Stimulated activated CD8-positive, alpha-beta memory T cell treated with anti-CD3 and anti-CD28 coated beads, Interleukin-4, amount 100 ng/mL, for 24 hours (primary cell): ENCODE measurements around the gene ANKRD6.
"Not testable (repeated sequence)": the region's sequence is repeated elsewhere in the genome, so short reads cannot be mapped to it uniquely, and the experiment has no call there.

Experiments used
- DNase-seq: peaks from one replicate; pipeline ENCODE4 v3.0.0-alpha.2; 2020; ENCODE audit warnings: low read depth

The ANKRD6 gene

GRCh38 chr6:89602166-89602565, 169.2 kb downstream of the ANKRD6 start:
- DNase-seq = no peak

GRCh38 chr6:89604653-89605052, 171.7 kb downstream of the ANKRD6 start:
- DNase-seq = no peak

GRCh38 chr6:89605861-89606260, 172.9 kb downstream of the ANKRD6 start:
- DNase-seq = no peak

- DNase-seq = peak; percentile 67
These were observed 177.2 kb downstream of the ANKRD6 start for GRCh38 chr6:89610149-89610642.

- no peak for DNase-seq
These were observed 178.7 kb downstream of the ANKRD6 start for GRCh38 chr6:89611666-89612065.

GRCh38 chr6:89612121-89612520, 179.2 kb downstream of the ANKRD6 start:
- no peak for DNase-seq

GRCh38 chr6:89613790-89614189, 180.8 kb downstream of the ANKRD6 start:
- DNase-seq = no peak

- no peak for DNase-seq
These were observed 182.9 kb downstream of the ANKRD6 start for GRCh38 chr6:89615882-89616281.

- DNase-seq = no peak
These were observed 183.6 kb downstream of the ANKRD6 start for GRCh38 chr6:89616531-89616930.

- DNase-seq = no peak
These were observed 185.1 kb downstream of the ANKRD6 start for GRCh38 chr6:89618026-89618425.

GRCh38 chr6:89619567-89619966, 186.6 kb downstream of the ANKRD6 start:
- no peak for DNase-seq

- DNase-seq = no peak
These were observed 190.8 kb downstream of the ANKRD6 start for GRCh38 chr6:89623749-89624148.

- no peak for DNase-seq
These were observed 197.5 kb downstream of the ANKRD6 start for GRCh38 chr6:89630488-89630887.

- not testable (repeated sequence) for DNase-seq
These were observed 203.5 kb downstream of the ANKRD6 start for GRCh38 chr6:89636412-89636811.

GRCh38 chr6:89637960-89638319, 205.0 kb downstream of the ANKRD6 start:
- DNase-seq = no peak

- peak; percentile 89 for DNase-seq
These were observed 205.6 kb downstream of the ANKRD6 start, which contains the start of gene LYRM2 for GRCh38 chr6:89638320-89639195. LYRM2 (minus strand) TSS chr6:89638747; CDS start chr6:89638716, 31 bp downstream.

- DNase-seq = no peak
These were observed 207.9 kb downstream of the ANKRD6 start for GRCh38 chr6:89640804-89641203.

- DNase-seq = not testable (repeated sequence)
These were observed 208.6 kb downstream of the ANKRD6 start for GRCh38 chr6:89641581-89641980.

GRCh38 chr6:89642956-89643355, 210.0 kb downstream of the ANKRD6 start:
- no peak for DNase-seq

GRCh38 chr6:89643406-89643805, 210.5 kb downstream of the ANKRD6 start:
- no peak for DNase-seq

- no peak for DNase-seq
These were observed 211.9 kb downstream of the ANKRD6 start for GRCh38 chr6:89644864-89645263.

GRCh38 chr6:89649682-89650081, 216.7 kb downstream of the ANKRD6 start:
- DNase-seq = no peak

- no peak for DNase-seq
These were observed 217.6 kb downstream of the ANKRD6 start for GRCh38 chr6:89650579-89650978.

- no peak for DNase-seq
These were observed 222.2 kb downstream of the ANKRD6 start for GRCh38 chr6:89655122-89655521.
